ENCODE results near the gene HAVCR2. TPM values are rescaled to one million over a fixed set of nuclear protein-coding genes. Genes with fewer than 3 reads are reported as not detected.

HAVCR2 gene
- total and polyA plus RNA-seq, 9 of the 15 experiments (the other 6 are each of a cell fraction or from before 2014, with no cell fraction given): 0.04 to 0.11 (median 0.06) TPM; not detected in 5

DNA sequence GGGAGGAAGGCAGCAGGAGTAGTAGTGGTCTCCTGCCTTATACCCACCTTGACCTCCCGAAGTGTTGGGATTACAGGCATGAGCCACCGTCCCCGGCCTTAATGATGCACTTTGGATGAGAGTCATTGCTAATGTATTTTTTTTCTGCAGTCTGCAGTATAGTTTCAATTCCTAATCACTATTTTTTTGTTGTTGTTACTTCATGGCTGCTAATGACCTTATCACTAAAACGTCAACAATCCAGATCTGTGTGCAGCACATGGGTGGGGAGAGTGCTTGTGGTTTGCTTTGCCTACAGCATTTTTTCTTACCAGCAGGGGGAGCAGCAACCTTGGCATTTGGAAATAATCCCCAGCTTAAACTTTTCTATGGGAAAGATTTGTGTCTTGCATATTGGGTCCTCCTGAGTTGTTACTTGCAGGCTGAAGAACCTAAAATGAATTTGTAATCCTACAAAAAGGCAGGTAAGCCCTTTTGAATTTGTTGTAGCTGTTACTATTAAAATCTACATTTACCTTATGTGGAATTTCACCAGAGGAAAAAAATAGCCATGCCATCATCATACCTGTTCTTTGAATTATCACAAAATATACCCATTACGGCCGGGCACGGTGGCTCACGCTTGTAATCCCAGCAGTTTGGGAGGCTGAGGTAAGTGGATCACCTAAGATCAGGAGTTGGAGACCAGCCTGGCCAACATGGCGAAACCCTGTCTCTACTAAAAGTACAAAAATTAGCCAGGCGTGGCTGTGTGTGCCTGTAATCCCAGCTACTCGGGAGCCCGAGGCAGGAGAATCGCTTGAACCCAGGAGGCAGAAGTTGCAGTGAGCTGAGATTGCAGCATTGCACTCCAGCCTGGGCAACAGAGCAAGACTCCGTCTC lies 40.1 kb upstream of the HAVCR2 start (continued):
- TF ChIP-seq REST (IDR thresholded peaks at IDR 0.05; ENCODE audit: borderline replicate concordance) (peak; percentile 25; the same call in 1 of the 2 replicates), REST (CRISPR knock-in tag; IDR thresholded peaks at IDR 0.05; ENCODE audit: low read depth) (no peak), ZNF512 (tag; IDR thresholded peaks at IDR 0.05) (no peak), SREBF2 (CRISPR knock-in tag; IDR thresholded peaks at IDR 0.05) (no peak), SRSF9 (IDR thresholded peaks at IDR 0.05; ENCODE audit: borderline replicate concordance, low read depth, low read length) (no peak), PTTG1 (tag; IDR thresholded peaks at IDR 0.05; ENCODE audit: low read depth) (no peak)
- TF ChIP-seq, protein P1, sequence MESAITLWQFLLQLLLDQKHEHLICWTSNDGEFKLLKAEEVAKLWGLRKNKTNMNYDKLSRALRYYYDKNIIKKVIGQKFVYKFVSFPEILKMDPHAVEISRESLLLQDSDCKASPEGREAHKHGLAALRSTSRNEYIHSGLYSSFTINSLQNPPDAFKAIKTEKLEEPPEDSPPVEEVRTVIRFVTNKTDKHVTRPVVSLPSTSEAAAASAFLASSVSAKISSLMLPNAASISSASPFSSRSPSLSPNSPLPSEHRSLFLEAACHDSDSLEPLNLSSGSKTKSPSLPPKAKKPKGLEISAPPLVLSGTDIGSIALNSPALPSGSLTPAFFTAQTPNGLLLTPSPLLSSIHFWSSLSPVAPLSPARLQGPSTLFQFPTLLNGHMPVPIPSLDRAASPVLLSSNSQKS (CRISPR knock-in tag; IDR thresholded peaks at IDR 0.05): no peak
- TF ChIP-seq, protein P2, sequence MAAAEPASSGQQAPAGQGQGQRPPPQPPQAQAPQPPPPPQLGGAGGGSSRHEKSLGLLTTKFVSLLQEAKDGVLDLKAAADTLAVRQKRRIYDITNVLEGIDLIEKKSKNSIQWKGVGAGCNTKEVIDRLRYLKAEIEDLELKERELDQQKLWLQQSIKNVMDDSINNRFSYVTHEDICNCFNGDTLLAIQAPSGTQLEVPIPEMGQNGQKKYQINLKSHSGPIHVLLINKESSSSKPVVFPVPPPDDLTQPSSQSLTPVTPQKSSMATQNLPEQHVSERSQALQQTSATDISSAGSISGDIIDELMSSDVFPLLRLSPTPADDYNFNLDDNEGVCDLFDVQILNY (CRISPR knock-in tag; IDR thresholded peaks at IDR 0.05): no peak

All from K562 (cell line).